K562 (cell line): Measurements from ENCODE around the gene TBC1D7.

ENCODE experiments used
- POLR2G ChIP-seq: fragments of 200-400 bp; formaldehyde crosslinking; IDR thresholded peaks from 2 replicates; pipeline ENCODE4 v1.6.1; 2017; ENCODE audit warnings: low read depth, mild to moderate bottlenecking, antibody characterized with exemption, low read length, moderate library complexity
- SIN3A ChIP-seq, 2 experiments: fragments of 150-350 bp in 1 of 2; IDR thresholded peaks; 2 replicates each; pipeline ENCODE4 v1.6.1; 2011 to 2016; ENCODE audit warnings: borderline replicate concordance in 2 of 2, low read depth in 2 of 2, low read length in 2 of 2, mild to moderate bottlenecking in 2 of 2, moderate library complexity in 2 of 2; ENCODE audit not compliant: control insufficient read depth in 1 of 2
- SLC30A9 ChIP-seq: fragments of 250-450 bp; sonication (Bioruptor Pico); IDR thresholded peaks from 2 replicates; pipeline ENCODE4 v1.8.0; 2022; ENCODE audit warnings: mild to moderate bottlenecking, moderate library complexity
- SPI1 ChIP-seq: IDR thresholded peaks from 2 replicates; pipeline ENCODE4 v1.6.1; 2011; ENCODE audit warnings: low read depth, low read length, control low read depth, borderline replicate concordance
- TEAD1 ChIP-seq, 2 experiments: fragments of 450-650 bp in 1 of 2; sonication (generic) in 1 of 2; formaldehyde crosslinking; IDR thresholded peaks; 2 replicates each; pipeline versions ENCODE4 v1.4.0 to v1.8.0; 2020 to 2022; ENCODE audit warnings: mild to moderate bottlenecking in 2 of 2, missing genetic modification reagents in 1 of 2
- TF ChIP-seq, protein P1 (sequence below), 3 experiments: IDR thresholded peaks in 2 of 3; conservative IDR thresholded peaks in 1 of 3; 2 replicates each; pipeline ENCODE4 v1.5.1; 2011 to 2012; ENCODE audit warnings: low read length in 3 of 3, mild to moderate bottlenecking in 3 of 3, control low read depth in 2 of 3, improper control_type of control experiment in 1 of 3, inconsistent platforms in 1 of 3, low read depth in 1 of 3, mixed read lengths in 1 of 3, moderate library complexity in 1 of 3; ENCODE audit not compliant: insufficient read depth in 2 of 3
- TF ChIP-seq, protein P2 (sequence below), 2 experiments: fragments of 450-650 bp; IDR thresholded peaks; 2 replicates each; pipeline ENCODE4 v1.6.1; 2016
- TF ChIP-seq, protein P3 (sequence below): fragments of 250-450 bp; sonication (Bioruptor Pico); IDR thresholded peaks from 2 replicates; pipeline ENCODE4 v1.8.0; 2021; ENCODE audit warnings: moderate library complexity, mild to moderate bottlenecking, inconsistent platforms

DNA sequence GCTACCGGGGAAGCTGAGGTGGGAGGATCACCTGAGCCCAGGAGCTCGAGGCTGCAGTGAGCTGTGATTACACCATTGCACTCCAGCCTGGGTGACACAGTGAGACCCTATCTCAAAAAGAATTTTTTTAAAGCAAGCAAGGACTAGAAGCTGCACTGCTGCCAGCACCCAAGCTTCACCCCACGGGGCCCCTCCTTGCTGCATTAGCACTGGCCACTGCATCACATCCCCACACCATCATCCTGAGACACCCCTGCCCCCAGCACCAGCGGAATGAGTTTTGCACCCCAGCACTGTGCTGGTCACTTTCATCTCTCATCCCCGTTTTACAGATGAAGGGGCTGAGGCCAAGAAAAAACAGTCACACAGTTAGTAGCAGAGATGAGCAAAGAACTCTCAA lies 30.9 kb downstream of the TBC1D7 start:
- no peak for TF ChIP-seq SPI1
- TF ChIP-seq TEAD1 (CRISPR knock-in tag; IDR thresholded peaks at IDR 0.05), result no peak
- TF ChIP-seq, protein P1, sequence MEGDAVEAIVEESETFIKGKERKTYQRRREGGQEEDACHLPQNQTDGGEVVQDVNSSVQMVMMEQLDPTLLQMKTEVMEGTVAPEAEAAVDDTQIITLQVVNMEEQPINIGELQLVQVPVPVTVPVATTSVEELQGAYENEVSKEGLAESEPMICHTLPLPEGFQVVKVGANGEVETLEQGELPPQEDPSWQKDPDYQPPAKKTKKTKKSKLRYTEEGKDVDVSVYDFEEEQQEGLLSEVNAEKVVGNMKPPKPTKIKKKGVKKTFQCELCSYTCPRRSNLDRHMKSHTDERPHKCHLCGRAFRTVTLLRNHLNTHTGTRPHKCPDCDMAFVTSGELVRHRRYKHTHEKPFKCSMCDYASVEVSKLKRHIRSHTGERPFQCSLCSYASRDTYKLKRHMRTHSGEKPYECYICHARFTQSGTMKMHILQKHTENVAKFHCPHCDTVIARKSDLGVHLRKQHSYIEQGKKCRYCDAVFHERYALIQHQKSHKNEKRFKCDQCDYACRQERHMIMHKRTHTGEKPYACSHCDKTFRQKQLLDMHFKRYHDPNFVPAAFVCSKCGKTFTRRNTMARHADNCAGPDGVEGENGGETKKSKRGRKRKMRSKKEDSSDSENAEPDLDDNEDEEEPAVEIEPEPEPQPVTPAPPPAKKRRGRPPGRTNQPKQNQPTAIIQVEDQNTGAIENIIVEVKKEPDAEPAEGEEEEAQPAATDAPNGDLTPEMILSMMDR (IDR thresholded peaks at IDR 0.05 in 2 of 3, conservative IDR thresholded peaks at IDR 0.05 in 1 of 3; ENCODE audit: insufficient read depth in 2 of 3, low read depth in 1 of 3, low read length in 3 of 3), result no peak
- TF ChIP-seq, protein P2, sequence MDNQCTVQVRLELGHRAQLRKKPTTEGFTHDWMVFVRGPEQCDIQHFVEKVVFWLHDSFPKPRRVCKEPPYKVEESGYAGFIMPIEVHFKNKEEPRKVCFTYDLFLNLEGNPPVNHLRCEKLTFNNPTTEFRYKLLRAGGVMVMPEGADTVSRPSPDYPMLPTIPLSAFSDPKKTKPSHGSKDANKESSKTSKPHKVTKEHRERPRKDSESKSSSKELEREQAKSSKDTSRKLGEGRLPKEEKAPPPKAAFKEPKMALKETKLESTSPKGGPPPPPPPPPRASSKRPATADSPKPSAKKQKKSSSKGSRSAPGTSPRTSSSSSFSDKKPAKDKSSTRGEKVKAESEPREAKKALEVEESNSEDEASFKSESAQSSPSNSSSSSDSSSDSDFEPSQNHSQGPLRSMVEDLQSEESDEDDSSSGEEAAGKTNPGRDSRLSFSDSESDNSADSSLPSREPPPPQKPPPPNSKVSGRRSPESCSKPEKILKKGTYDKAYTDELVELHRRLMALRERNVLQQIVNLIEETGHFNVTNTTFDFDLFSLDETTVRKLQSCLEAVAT (IDR thresholded peaks at IDR 0.05), result no peak
- TF ChIP-seq, protein P3, sequence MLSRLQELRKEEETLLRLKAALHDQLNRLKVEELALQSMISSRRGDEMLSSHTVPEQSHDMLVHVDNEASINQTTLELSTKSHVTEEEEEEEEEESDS (CRISPR knock-in tag), result no peak
- no peak for TF ChIP-seq SIN3A (IDR thresholded peaks at IDR 0.05; ENCODE audit: borderline replicate concordance in 2 of 2, control insufficient read depth in 1 of 2, low read depth in 2 of 2, low read length in 2 of 2)
- TF ChIP-seq SLC30A9, result no peak
- TF ChIP-seq POLR2G, result no peak
